Activated CD8-positive, alpha-beta memory T cell treated with anti-CD3 and anti-CD28 coated beads, Interleukin-2, amount 50 U/mL, for 24 hours (primary cell): Measurements from ENCODE around the gene RAB31.

Experiments used
- DNase-seq: peaks from one replicate; pipeline ENCODE4 v3.0.0-alpha.2; 2020; ENCODE audit errors: extremely low read depth

Gene RAB31

DNA sequence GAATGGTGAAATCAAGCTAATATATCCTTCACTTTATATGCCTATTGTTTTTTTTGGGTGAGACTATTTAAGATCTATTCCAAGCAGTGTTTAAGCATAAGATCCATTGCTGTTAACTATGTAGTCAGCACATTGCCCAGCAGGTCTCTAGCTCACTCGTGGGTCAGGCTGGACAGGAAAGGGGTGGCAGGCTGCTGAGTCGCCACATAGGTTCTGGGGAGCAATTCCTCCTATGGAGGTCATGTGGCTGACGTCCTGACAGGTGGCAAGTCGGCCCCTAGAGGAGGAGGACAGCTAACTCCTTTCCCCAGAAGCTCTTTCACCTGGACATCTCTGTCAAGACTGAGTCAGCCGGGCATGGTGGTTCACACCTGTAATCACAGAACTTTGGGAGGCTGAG, 13.9 kb upstream of the RAB31 start:
- DNase-seq = no peak

DNA sequence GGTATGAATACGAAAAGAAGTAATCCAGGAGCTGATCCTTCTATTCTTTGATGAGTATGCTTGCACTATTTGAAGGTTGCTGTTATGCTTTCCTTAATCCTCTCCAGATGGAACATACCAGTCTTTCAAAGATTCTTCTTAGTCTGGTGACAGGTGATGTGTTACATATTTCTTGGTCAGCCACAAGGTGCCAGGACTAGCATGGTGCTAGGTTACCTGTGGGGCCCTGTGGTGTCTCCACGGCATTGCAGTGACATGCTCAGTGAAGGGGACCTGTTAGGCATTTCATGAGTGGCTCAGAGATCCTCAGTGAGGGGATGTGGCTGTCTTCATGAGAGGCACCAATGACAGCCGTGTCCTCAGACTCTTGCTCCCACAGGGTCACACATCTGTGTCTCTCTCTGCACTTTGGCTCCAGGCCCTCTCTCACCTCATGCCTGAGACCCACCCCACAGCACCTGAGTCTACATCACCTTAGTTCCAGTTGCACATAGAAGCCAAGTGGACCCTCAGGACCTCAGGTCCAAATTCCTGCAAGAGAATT, 13.1 kb upstream of the RAB31 start:
- DNase-seq = no peak

DNA sequence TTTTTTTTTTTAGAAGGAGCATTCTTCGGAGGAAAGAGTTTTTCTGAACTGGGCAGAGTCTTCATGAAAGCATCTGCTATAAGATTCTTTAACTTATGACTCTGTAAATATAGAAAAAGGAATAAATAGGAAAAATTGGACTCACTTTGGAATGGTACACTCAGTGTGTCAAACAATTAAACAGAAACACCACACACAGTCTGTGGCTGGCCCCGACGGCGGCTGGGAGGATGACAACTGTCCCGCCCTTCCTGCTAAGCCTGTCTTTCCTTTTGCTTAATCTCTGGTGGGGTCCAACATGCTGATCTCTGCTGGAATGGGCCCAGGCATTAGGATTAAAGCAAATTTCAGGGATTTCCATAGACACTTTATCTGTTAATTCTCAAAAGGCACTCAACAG, 12.5 kb upstream of the RAB31 start:
- no peak for DNase-seq

DNA sequence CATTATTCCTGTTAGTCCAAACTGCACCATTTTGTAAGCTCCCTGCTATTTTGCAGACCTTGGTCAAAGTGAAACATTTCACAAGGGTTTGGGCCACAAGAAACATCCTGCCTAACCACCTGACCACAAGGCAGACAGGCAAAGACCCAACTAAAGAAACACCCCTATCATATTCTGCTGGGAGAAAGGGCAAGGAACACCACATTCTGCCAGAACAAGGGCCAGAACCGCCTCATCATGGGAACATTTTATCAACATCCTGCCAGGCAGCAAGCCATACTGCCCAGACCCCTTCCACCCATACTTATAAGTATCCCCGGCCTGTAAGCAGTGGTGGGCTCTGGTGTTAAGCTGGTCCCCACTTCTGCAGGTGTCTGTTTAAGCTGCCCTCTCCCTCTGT, 12.0 kb upstream of the RAB31 start:
- DNase-seq = no peak

DNA sequence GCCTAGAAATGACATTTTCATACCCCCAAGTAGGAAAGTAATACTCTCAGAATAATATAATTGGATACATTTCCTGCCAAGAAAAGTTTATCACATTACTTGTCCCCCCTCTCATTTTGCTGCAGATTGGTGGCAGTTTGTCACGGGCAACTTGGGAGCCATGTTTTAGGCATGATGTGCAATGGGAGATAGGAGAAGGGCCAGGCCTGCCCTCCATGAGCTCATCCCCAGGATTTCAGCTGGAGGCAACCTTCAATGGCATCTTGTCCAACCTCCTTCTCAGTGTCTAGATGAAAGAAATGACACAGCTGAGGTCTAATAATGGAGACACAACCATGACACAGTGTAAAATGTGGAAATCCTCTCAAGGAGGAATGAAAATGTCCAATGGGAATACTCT, 11.4 kb upstream of the RAB31 start:
- DNase-seq = no peak

DNA sequence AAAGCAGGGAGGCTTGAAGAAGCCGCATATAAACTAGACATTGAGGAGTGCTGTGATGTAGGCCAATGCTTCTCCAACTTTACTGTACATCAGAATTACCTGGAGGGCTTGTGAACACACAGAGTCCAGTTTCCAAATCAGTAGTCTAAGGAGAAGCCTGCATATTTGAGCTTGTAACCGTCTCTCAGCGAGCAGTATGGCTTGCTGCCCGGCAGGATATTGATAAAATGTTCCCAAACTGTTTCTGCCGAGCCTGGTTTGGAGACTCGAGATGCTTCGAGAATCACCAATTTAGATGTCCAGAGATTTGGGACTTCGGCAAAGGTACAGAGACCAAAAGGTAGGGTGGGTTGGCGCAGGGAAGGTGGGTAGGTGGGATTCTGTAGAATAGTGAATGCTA, 11.0 kb upstream of the RAB31 start:
- DNase-seq = no peak

DNA sequence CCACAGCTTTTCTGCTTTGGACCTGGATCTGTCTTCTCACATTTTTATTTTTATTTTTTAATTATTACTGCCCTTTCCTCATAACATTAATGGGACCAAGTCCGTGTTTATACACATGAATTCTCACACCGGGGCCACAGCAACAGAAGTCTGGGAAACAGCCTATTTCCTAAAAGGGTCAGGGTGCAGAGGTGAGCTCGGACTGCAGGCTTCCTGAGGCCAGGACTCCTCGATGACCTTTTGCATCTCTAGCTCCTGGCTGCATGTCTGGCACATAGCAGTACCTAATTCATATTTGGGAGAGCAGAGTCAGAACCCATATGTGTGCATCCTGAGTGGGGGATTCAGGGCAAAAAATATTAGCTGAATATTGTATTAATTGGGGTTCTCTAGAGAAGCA, 9.6 kb upstream of the RAB31 start:
- no peak for DNase-seq

DNA sequence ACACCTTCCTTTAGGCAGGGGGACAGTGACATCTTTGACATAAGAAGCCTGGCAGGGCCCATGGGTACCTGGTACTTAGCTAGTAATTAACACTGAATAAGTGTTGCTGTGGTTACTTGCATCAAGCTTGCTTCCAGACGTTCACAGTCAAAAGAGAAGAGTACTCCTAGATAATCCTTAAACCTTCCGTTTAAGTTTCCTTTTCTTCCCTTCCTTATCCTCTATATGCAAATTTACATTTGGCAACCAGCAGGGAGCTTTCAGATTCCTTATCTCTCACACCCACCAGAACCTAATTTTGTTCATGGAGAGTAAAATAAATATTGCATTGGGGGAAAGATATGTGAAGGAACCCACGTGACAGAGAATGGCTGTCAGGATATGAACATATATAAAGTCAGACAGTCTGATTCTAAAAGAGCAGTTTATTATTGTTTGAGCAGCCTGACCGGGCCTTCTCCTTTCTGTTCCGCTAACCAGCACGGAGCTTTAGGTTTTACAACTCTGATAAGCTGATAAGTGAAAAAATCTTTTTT, 7.8 kb upstream of the RAB31 start:
- DNase-seq = no peak

DNA sequence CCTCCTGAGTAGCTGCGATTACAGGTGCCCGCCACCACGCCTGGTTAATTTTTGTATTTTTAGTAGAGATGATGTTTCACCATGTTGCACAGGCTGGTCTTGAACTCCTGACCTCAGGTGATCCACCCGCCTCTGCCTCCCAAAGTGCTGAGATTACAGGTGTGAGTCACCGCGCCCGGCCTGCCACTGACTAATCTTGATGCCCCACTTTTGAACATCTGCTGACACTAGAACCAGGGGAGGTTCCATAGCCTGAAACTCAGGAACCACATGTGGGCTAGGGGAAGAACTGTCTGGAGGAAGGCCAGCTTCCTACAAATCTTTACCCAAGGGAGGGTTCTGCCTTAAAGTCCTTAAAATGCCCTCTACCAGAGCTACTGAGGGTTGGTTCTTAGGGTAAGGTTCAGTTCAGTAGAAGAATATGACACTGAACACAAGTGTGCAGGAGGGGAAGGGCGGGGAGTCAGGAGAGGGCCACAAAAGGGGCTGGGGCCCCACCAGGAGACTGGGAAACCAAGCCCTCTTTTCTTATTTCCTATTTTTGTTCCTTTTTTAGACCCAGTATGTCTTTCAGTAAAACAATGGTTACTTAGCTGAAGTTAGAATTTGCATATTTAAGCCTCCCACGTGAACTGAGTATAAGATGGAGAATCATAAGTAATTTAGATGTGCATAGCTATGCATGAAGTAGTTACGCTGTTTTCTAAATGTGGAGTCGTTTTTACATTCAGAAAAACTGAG, 6.3 kb upstream of the RAB31 start:
- no peak for DNase-seq

DNA sequence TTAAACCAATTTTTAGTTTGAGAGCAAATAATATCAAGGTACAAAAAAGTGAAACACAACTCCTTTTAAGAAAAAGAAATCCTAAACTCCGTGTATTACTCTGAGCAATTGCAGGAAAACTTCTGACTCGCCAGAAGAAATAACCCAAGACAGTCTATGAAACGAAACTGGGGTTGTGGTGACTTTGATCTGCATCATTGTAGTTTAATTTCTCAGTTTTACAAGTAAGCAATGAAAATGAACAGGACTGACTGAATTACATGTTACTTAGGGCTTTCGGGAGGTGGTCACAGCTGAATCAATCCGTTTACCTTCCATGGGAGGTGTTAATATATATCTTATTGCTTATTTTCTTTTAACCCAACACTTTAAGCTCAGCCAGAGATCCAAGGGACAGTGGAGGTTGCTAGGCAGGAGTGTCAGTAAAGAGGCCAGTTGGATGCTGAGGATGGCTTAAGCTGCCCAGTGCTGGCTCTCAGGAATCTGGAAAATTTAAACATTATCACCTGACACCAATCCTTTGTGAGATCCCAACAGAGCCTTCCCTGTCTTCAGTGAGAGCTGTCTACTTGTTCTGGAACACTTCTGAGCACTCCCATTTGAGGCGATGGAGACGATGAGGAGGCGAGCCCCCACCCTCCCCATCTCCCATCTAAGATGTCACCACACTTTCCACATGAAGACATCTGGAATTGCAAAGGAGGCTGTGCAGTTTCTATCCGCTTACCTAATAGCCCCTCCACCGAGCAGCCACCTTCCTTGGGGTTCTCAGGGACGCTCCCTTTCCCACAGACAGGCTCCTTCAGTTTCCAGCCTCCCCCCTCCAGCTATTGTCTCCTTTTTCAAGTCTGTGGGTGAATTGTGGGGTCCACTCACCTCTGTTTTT, 3.6 kb upstream of the RAB31 start:
- no peak for DNase-seq

DNA sequence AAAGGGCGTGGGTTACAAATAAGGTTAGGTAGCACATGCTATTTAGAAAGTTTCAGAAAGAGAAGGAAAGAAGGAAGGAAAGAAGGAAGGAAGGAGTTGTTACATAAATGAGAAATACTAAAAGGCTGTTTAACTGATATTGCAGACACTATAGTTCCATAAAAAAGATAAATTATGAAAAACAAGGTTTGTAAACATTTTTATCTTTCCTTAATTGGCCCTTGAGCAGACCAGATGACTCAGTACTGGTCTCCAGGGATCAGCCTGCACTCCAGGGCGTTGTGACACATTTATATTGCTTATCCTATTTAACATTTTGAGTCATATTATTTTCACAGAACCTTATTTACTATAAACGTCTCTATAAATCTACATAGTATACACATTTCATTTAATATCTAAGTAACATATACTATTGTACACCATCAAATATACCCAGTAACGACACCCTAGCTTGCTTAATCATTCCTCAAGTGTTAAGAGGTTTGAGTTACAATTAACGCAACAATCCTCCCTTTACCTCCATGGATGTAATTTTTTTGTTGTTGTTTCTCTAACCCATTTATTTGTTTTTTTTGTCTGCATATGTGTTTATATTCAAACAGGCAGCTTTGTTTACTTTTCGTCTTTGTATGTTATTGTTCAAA, 2.8 kb upstream of the RAB31 start:
- DNase-seq = no peak

DNA sequence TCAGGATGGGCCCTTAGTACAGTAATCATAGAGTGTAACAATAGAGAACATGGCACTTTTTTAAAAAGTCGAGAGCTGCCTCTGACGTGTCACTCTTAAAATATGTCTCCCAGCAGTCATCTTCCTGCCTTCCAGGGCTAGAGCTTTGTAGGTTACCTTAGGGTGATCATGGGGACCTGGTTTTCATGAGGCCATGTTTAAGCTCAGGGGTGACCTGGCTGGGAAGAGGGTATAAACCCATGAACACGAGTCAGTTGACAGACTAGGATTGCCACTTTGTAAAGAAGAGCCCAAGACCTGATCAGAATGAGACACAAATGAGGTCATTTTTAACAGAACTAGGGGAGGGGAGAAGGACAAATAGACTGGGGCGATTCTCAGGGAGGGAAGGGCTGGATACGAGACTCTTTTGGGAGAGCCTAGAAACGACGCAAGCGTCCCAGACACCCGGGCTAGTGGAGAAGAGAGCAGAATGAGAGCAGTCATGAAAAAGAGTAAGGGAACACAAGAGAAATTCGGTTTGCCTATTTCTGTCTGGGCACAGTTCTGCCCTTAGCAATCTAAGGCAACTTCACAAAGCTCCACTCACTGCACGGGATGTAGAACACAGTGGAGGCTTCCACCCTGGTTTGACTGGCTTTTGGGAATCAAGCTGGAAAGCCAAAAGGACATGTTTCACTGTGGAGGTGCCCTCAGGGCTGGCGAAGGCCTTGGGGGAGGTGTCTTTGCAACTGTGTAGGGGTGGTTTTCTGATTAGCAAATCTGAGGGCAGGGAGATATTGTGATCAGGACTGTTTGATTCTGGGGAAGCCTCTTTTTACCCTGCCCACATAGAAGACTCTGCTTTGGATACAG, 1.8 kb upstream of the RAB31 start:
- DNase-seq = no peak

DNA sequence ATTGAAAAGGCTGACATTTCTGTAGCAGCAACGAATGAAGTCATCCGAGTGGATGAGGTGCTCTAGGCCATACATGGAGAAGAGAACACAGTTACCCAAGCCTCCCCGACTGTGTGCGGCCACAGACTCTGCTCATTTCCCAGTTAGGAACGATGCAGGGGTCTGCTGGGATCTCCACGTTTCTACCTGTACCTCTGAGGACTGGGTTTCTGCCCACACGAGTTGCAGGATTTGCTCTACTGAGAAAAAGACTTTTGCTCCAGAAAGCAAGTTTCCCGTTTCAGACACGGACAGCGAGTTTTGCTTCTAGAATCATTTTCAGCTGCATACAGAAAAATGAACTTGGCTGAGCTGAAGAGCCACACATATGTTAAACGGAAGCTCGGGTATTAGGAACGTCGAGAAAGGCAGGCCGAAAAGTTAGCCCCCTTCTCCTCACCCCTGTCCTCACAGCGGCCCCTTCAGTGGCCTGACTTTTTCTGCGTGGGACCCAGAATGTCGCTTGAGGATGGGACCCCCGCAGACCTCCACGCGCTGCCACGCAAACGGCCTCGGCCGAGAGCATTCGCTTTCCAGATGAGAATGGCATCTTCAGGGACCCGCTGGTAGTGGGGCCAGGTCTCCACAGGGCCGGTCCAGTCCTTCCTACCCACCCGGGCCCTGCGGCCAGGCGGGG, 582 bp upstream of the RAB31 start:
- DNase-seq = no peak

DNA sequence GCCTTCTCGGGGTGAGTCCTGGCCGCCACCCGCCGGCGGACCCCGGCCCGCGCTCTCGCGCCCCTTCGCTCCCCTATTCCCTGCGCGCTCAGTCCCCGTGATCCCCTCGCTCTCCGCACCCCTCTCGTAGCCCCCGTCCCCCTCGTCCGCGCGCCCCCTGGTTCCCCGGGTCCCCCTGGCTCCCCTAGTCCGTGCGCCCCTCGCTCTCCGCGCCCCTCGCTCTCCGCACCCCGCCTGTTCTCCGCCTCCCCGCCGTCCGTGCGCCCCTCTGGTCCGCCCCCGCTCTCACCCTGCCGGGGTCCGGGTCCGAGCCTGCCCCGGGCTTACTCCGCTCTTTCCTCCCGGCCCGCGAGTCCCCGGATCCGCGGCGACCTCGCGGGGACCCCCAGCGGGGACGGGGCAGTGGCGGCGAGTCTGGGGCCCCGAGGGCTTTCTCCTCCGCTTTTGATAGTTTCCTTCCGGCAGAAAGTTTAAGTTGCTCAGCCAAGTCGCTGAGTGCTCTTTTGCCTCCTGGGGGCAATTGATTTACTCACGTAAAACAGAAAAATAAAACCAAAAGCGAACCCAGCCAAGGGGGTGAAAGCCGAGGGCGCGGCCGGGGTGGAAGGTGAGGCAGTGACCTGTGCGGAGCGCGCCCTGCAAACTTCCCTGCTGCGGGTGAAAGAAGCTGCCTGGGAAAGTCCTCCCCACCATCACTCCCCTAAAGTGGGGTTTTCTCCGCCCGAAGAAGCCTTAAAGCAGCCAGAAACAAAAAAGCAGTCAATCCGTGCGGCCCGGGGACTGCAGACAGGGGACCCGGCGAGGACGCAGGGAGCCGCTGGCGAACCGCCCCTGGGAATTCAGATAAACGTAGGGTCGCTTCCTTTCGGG, 568 bp downstream of the RAB31 start:
- DNase-seq = no peak

DNA sequence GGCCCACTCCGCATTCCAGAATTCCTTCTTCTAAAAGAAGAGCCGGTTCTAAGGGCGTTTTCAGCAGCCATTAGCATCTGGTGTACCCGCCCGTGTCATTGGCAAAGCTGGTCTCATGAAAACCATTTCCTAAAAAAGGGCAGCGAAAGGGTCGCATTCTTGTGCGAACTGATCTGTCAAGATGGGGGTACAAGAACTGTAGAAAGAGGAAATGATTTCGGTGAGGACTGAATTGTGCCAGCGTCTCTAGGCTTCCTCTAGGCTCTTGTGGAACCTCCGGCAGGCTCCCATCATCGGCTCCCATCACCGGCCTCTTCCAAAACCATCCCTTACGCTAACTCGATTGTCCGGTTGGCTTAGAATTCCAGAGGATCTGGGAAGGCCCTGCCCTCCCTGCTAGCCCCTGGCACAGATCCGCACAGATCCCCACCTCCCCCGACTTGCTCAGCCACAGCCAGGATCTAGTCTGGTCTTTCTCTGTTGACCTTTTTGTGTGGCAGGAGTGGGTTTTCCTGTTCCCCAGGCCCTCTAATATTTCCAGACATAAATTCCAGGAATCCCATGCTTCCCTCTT, 1.3 kb downstream of the RAB31 start:
- no peak for DNase-seq

DNA sequence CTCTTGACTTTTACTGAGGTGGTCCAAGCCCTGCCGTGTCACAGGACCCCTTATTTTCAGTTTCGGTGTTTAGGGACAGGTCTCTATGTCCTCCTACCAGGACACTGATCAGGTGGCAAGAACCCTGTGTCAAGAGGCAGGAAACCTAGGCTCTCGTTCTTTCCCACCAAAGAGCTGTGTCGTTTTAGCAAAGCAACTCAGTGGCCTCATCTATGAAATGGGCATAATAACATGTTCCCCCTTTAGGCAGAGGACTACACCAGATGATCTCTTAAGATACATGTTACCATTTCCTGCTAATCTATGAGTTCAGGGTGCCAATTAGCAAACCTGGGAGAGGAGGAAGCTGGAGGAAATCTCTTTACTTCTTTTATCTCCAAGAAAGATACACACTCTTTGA, 1.9 kb downstream of the RAB31 start:
- no peak for DNase-seq

DNA sequence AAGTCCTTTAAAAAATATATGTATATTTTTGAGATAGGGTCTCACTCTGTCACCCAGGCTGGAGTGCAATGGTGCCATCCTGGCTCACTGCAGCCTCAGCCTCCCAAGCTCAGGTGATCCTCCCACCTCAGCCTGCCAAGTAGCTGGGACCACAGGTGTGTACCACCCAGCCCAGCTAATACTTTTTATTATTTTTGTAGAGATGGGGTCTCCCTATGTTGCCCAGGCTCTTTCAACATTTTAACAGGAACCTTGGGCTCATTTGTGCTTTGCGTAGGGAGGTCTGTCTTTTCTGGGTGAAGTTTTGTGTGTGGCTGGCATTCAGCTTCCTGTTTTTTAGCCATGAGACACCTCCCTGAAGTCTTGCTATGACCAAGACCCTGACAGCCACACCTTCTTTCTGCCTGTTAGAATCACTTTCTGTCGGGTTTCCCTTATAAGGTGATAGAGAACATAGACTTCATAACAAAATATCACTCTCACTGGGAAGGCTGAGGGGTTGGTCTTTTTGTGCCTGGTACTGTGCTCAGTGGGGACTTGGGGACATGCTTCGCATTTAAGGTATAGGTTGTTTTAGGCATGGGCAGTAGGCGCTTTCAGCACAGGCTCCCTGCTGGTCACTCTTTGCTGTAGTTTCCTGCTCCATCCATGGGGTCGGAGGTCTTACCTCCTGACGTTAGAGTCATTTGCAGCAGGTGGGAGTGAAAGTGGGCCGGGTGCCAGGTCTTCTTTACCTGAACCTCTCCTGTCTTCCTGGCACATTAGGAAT, 3.4 kb downstream of the RAB31 start:
- DNase-seq = no peak

DNA sequence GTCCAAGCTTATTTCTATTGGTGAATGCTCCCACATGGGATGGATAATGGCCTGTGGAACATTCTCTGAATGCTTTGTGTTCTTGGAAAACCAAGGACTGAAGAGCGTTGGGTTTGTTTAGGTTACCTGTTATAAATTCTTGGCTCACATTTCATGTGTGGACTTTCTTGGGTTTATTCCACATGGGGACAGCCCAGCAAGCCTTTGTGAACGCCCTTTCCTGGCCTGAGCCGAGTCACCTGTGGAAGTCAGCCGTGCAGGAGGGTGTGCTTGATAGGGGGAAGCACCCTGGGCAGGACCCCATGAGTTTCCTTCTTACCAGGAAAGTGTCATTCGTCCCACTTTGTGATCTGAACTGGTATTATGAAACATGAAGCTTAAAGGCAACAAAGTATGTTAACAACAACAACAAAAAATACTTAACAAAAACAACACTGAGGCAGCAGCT, 4.1 kb downstream of the RAB31 start:
- no peak for DNase-seq

DNA sequence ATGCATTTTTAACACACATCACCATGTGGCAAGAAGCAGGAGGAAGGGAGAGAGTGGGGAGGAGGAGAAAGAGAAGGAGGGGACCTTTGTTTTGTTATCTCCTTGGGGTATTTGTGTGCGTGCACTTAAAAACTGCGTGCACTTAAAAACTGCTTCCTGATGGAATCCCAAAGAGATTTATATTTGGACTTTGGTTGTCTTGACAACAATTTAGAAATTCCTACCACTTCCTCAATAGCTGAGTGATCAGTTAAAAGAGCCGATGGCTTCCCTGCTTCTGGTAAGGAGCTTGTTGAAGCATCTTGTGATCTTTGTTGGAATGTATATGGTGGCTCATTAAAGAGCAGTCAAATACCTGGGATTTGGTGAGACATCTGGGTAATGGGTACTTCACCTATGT, 4.5 kb downstream of the RAB31 start:
- DNase-seq = no peak
